Measurements from ENCODE around the gene SPAG16.

The SPAG16 gene

GRCh38 chr2:213545964-213546475 lies 261.8 kb downstream of the SPAG16 start:
- TF ChIP-seq SCRT2 (tag by site-specific recombination; IDR thresholded peaks at IDR 0.05), result no peak
- Histone ChIP-seq H3K9me3 (ENCODE audit: control insufficient read depth, insufficient read depth, low read depth, low read length) (no peaks in the 10 kb centered on the region), H3K4me3 (ENCODE audit: low read depth, low read length) (no peak overlapping the region), H3K36me3 (ENCODE audit: control insufficient read depth in 2 of 2, insufficient read depth in 1 of 2, low read length in 2 of 2) (no peaks in the 10 kb centered on the region), H3K4me1 (ENCODE audit: control insufficient read depth, insufficient read depth, low read length) (no peaks in the 10 kb centered on the region), H3K27ac (ENCODE audit: extremely low read depth, low read depth, low read length) (no peak overlapping the region)
- POLR2A ChIA-PET, result no interaction called here
- CTCF ChIA-PET, result no interaction called here

GRCh38 chr2:213551526-213551925 lies 267.3 kb downstream of the SPAG16 start:
- Histone ChIP-seq H3K9me3 (ENCODE audit: control insufficient read depth, insufficient read depth, low read depth, low read length) (no peaks in the 10 kb centered on the region), H3K27ac (ENCODE audit: extremely low read depth, low read depth, low read length) (no peak overlapping the region), H3K36me3 (ENCODE audit: control insufficient read depth in 2 of 2, insufficient read depth in 1 of 2, low read length in 2 of 2) (no peaks in the 10 kb centered on the region), H3K4me3 (ENCODE audit: low read depth, low read length) (no peak overlapping the region), H3K4me1 (ENCODE audit: control insufficient read depth, insufficient read depth, low read length) (no peaks in the 10 kb centered on the region)
- ChIA-PET POLR2A (no interaction called here), CTCF (no interaction called here)
- TF ChIP-seq ZBTB8A (tag by site-specific recombination; IDR thresholded peaks at IDR 0.05) (no peak), ZNF544 (tag by site-specific recombination; IDR thresholded peaks at IDR 0.05) (no peak), ZNF626 (tag by site-specific recombination; IDR thresholded peaks at IDR 0.05) (no peak), ZNF423 (tag by site-specific recombination; IDR thresholded peaks at IDR 0.05) (no peak), ZNF146 (tag by site-specific recombination; IDR thresholded peaks at IDR 0.05) (no peak), ZBTB21 (tag by site-specific recombination; IDR thresholded peaks at IDR 0.05) (no peak), ZFP41 (tag by site-specific recombination; IDR thresholded peaks at IDR 0.05; ENCODE audit: borderline replicate concordance) (no peak), ZNF704 (tag by site-specific recombination; IDR thresholded peaks at IDR 0.05) (no peak), ZBTB20 (tag by site-specific recombination; IDR thresholded peaks at IDR 0.05) (no peak)

DNA sequence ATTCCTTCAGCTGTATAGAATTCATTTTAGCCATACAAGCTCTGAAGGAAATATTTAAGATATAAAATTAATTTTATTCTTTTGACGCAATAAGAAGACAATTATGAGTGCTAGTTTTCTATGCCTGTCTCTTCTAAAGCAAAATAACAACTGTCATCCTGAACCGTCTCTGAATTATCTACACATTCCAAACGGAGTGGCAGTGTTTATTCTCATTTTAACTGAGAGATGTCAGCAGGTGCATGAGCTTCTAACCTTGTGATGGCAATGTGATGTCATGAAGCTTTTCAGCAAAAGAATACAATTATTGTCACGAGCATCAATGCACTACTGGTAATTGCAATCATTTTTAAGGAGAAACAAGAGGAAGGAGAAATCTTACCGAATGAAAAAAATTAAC lies 274.8 kb downstream of the SPAG16 start:
- Histone ChIP-seq H3K4me3 (ENCODE audit: low read depth, low read length) (no peak overlapping the region), H3K36me3 (ENCODE audit: control insufficient read depth in 2 of 2, insufficient read depth in 1 of 2, low read length in 2 of 2) (no peaks in the 10 kb centered on the region), H3K9me3 (ENCODE audit: control insufficient read depth, insufficient read depth, low read depth, low read length) (no peaks in the 10 kb centered on the region), H3K27ac (ENCODE audit: extremely low read depth, low read depth, low read length) (no peak overlapping the region), H3K4me1 (ENCODE audit: control insufficient read depth, insufficient read depth, low read length) (no peaks in the 10 kb centered on the region)
- POLR2A ChIA-PET, result no interaction called here
- CTCF ChIA-PET, result interaction anchor here (0.7 kb wide), 2 partner anchors 481 to 972 kb away, joined by 3 read pairs; no protein-coding TSS in a partner anchor
- TF ChIP-seq ZBTB17 (tag by site-specific recombination; IDR thresholded peaks at IDR 0.05), result no peak
- TF ChIP-seq, protein P1, sequence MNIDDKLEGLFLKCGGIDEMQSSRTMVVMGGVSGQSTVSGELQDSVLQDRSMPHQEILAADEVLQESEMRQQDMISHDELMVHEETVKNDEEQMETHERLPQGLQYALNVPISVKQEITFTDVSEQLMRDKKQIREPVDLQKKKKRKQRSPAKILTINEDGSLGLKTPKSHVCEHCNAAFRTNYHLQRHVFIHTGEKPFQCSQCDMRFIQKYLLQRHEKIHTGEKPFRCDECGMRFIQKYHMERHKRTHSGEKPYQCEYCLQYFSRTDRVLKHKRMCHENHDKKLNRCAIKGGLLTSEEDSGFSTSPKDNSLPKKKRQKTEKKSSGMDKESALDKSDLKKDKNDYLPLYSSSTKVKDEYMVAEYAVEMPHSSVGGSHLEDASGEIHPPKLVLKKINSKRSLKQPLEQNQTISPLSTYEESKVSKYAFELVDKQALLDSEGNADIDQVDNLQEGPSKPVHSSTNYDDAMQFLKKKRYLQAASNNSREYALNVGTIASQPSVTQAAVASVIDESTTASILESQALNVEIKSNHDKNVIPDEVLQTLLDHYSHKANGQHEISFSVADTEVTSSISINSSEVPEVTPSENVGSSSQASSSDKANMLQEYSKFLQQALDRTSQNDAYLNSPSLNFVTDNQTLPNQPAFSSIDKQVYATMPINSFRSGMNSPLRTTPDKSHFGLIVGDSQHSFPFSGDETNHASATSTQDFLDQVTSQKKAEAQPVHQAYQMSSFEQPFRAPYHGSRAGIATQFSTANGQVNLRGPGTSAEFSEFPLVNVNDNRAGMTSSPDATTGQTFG (tag by site-specific recombination; IDR thresholded peaks at IDR 0.05; ENCODE audit: borderline replicate concordance), result no peak
- TF ChIP-seq ZNF776 (tag by site-specific recombination; IDR thresholded peaks at IDR 0.05; ENCODE audit: borderline replicate concordance), result no peak
- no peak for TF ChIP-seq ZFP69B (tag by site-specific recombination; IDR thresholded peaks at IDR 0.05)
- TF ChIP-seq FEZF1 (tag by site-specific recombination; IDR thresholded peaks at IDR 0.05), result no peak
- no peak for TF ChIP-seq ZBTB7A (tag by site-specific recombination; IDR thresholded peaks at IDR 0.05; ENCODE audit: low read depth)
- TF ChIP-seq, protein P2, sequence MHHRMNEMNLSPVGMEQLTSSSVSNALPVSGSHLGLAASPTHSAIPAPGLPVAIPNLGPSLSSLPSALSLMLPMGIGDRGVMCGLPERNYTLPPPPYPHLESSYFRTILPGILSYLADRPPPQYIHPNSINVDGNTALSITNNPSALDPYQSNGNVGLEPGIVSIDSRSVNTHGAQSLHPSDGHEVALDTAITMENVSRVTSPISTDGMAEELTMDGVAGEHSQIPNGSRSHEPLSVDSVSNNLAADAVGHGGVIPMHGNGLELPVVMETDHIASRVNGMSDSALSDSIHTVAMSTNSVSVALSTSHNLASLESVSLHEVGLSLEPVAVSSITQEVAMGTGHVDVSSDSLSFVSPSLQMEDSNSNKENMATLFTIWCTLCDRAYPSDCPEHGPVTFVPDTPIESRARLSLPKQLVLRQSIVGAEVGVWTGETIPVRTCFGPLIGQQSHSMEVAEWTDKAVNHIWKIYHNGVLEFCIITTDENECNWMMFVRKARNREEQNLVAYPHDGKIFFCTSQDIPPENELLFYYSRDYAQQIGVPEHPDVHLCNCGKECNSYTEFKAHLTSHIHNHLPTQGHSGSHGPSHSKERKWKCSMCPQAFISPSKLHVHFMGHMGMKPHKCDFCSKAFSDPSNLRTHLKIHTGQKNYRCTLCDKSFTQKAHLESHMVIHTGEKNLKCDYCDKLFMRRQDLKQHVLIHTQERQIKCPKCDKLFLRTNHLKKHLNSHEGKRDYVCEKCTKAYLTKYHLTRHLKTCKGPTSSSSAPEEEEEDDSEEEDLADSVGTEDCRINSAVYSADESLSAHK (tag by site-specific recombination; IDR thresholded peaks at IDR 0.05), result no peak
- no peak for TF ChIP-seq SETDB1 (IDR thresholded peaks at IDR 0.05; ENCODE audit: insufficient read length, low read length)
- TF ChIP-seq, protein P3, sequence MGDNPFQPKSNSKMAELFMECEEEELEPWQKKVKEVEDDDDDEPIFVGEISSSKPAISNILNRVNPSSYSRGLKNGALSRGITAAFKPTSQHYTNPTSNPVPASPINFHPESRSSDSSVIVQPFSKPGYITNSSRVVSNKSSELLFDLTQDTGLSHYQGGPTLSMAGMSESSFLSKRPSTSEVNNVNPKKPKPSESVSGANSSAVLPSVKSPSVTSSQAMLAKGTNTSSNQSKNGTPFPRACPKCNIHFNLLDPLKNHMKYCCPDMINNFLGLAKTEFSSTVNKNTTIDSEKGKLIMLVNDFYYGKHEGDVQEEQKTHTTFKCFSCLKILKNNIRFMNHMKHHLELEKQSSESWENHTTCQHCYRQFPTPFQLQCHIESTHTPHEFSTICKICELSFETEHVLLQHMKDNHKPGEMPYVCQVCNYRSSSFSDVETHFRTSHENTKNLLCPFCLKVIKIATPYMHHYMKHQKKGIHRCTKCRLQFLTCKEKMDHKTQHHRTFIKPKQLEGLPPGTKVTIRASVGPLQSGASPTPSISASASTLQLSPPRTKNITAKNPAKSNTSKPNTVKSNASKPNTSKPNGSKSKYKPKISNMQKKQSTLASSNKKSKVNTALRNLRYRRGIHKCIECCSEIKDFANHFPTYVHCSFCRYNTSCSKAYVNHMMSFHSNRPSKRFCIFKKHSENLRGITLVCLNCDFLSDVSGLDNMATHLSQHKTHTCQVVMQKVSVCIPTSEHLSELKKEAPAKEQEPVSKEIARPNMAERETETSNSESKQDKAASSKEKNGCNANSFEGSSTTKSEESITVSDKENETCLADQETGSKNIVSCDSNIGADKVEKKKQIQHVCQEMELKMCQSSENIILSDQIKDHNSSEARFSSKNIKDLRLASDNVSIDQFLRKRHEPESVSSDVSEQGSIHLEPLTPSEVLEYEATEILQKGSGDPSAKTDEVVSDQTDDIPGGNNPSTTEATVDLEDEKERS (tag by site-specific recombination; IDR thresholded peaks at IDR 0.05), result no peak
- TF ChIP-seq ZNF114 (tag by site-specific recombination; IDR thresholded peaks at IDR 0.05), result no peak
- TF ChIP-seq ZNF239 (tag by site-specific recombination; IDR thresholded peaks at IDR 0.05), result no peak
- no peak for TF ChIP-seq ZNF341 (tag by site-specific recombination; IDR thresholded peaks at IDR 0.05; ENCODE audit: low read depth)
